Subcutaneous adipose tissue (tissue), 4 donors: ENCODE data around the gene HPX. TPM values are rescaled to one million over a fixed set of nuclear protein-coding genes. Genes with fewer than 3 reads are reported as not detected.

Experiments used
- total RNA-seq, 4 donors: library from RNA; depleted of rRNA; stranded (reverse); fragments of >200 nt; gene quantifications; one replicate each; pipeline ENCODE4 v1.1.0, GENCODE V29; 2016
- TF ChIP-seq, protein P1 (sequence below): fragments of 450-650 bp; IDR thresholded peaks from one replicate; pipeline ENCODE4 v1.5.1; 2016; ENCODE audit warnings: low read depth, mild to moderate bottlenecking, control low read depth, antibody characterized with exemption, moderate library complexity

Gene HPX, protein sequence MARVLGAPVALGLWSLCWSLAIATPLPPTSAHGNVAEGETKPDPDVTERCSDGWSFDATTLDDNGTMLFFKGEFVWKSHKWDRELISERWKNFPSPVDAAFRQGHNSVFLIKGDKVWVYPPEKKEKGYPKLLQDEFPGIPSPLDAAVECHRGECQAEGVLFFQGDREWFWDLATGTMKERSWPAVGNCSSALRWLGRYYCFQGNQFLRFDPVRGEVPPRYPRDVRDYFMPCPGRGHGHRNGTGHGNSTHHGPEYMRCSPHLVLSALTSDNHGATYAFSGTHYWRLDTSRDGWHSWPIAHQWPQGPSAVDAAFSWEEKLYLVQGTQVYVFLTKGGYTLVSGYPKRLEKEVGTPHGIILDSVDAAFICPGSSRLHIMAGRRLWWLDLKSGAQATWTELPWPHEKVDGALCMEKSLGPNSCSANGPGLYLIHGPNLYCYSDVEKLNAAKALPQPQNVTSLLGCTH
- 1 to 10 TPM in 1 of 4 donors, under 1 TPM in 1, not detected in 2; 0.57 to 2.4 TPM for total RNA-seq

DNA sequence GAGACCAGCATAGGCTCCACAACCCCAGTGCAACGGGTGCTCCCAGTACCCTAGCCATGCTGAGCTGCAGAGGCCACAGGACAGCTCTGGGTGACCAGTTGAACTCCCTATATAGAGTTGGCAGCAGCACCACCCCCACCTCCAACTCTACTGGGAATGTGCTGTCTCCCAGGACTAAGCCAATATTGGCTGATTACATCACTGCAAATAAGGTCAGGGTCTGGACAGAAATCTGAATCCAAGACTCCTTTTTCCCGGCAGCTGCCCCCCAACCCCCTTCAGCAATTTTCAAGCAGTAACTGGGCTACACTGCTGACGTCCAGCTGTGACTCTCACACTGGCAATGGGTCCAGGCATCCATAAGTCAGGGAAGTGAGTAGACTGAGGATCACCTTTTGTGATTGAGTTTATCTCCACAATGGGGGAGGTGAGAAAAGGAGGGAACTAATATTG, at the start of gene HPX:
Gene HPX (minus strand): TSS at position 82 of the 453 bp plus-strand sequence. CDS start 24 bp downstream, at position 58.
- TF ChIP-seq, protein P1, sequence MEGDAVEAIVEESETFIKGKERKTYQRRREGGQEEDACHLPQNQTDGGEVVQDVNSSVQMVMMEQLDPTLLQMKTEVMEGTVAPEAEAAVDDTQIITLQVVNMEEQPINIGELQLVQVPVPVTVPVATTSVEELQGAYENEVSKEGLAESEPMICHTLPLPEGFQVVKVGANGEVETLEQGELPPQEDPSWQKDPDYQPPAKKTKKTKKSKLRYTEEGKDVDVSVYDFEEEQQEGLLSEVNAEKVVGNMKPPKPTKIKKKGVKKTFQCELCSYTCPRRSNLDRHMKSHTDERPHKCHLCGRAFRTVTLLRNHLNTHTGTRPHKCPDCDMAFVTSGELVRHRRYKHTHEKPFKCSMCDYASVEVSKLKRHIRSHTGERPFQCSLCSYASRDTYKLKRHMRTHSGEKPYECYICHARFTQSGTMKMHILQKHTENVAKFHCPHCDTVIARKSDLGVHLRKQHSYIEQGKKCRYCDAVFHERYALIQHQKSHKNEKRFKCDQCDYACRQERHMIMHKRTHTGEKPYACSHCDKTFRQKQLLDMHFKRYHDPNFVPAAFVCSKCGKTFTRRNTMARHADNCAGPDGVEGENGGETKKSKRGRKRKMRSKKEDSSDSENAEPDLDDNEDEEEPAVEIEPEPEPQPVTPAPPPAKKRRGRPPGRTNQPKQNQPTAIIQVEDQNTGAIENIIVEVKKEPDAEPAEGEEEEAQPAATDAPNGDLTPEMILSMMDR = no peak

GRCh38 chr11:6489306-6489705, 48.5 kb upstream of the HPX start:
- TF ChIP-seq, protein P1 = no peak

DNA sequence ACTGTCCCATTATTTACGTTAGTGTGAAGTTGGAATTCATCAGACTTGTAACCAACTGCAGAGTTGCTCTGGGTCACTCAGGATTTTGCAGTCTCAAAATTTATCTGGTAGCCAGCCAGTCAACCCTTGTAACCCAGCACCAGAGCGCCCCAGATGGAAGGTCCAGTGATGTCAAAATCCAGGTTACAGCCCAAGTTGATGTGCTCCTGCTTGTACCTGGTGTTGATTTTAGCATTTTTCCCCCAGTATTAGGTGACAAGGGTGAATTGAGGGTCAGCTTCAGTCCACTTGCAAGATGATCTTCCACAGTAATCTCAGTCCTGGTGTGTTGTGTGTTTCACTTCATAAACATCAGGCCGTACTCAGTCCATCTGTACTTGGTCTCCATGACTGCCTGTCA, 48.0 kb upstream of the HPX start:
- TF ChIP-seq, protein P1 = no peak

DNA sequence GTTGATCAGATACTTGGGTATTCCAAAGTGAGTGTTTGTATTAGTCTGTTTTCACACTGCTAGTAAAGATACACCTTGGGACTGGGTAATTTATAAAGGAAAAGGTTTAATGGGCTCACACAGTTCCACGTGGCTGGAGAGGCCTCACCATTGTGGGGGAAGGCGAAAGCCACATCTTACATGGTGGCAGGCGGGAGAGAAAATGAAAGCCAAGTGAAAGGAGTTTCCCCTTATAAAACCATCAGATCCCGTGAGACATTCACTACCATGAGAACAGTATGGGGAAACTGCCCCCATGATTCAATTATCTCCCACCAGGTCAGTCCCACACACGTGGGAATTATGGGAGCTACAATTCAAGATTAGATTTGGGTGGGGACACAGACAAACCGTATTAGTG, 47.6 kb upstream of the HPX start:
- TF ChIP-seq, protein P1 = no peak

DNA sequence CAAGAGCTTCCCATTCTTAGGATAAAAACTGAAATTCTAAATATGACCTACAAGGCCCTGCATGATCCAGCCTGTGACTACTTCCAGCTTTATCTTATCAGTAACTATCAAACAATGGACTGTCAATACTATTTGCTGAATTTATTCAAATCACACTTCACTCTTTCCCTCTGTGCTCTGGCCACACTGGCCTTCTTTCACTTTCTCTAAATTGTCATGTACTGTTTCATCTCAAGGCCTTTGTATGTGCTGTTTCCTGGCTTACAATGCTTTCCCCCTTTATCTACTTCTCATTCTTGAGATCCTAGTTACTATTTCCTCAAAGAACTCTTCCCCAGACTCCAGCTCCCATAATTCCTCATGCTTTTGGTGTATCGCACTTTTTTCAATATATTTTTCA, 46.2 kb upstream of the HPX start:
- TF ChIP-seq, protein P1 = no peak

GRCh38 chr11:6486256-6486655, 45.5 kb upstream of the HPX start:
- TF ChIP-seq, protein P1 = no peak

- TF ChIP-seq, protein P1 = no peak
These were observed 44.9 kb upstream of the HPX start for GRCh38 chr11:6485661-6486060.
